SK-N-SH (cell line): ENCODE results near the gene GRB10. TPM values are rescaled to one million over a fixed set of nuclear protein-coding genes. Genes with fewer than 3 reads are reported as not detected.

Source experiments
- CTCF ChIA-PET: fragments of 300-600, 350-600 bp; formaldehyde crosslinking; extraction: SDS; loops from one replicate; lab custom pipeline; 2021; lab: Yijun Ruan, JAX
- POLR2A ChIA-PET: fragments of 350-600 bp; sonication (Branson Sonifier 250); formaldehyde crosslinking; extraction: SDS; loops from one replicate; lab custom pipeline; 2020; ENCODE audit warnings: antibody characterized with exemption, inconsistent platforms; lab: Yijun Ruan, JAX
- DNase-seq: peaks from one replicate; pipeline ENCODE4 v3.0.0; 2012
- H2AFZ ChIP-seq: fragments of 200-600 bp; sonication (generic); 2 replicates; pipeline ENCODE4 v1.8.1; 2016; ENCODE audit warnings: antibody characterized with exemption, mild to moderate bottlenecking, low read depth
- H3F3A ChIP-seq: fragments of 200-600 bp; sonication (generic); replicated peaks from 2 replicates; pipeline ENCODE3; 2016; ENCODE audit warnings: antibody characterized with exemption, mild to moderate bottlenecking; ENCODE audit not compliant: insufficient read depth
- H3K27ac ChIP-seq, 2 experiments: fragments of 200-500 bp in 1 of 2; fragments of 200-600 bp in 1 of 2; sonication (Bioruptor generic) in 1 of 2; sonication (generic), shearing (Covaris generic) in 1 of 2; 2 replicates each; pipeline versions ENCODE4 v1.5.1 to v1.6.1; 2014 to 2016; ENCODE audit warnings: low read depth in 2 of 2, inconsistent platforms in 1 of 2, low read length in 1 of 2, mild to moderate bottlenecking in 1 of 2, mixed read lengths in 1 of 2
- H3K27me3 ChIP-seq: fragments of 200-600 bp; sonication (generic), shearing (Covaris generic); 2 replicates; pipeline ENCODE4 v1.6.1; 2016; ENCODE audit warnings: mixed run types; ENCODE audit not compliant: insufficient read depth
- H3K36me3 ChIP-seq, 2 experiments: fragments of 200-500 bp in 1 of 2; fragments of 200-600 bp in 1 of 2; sonication (Bioruptor generic) in 1 of 2; sonication (generic) in 1 of 2; replicated peaks in 1 of 2; 2 replicates each; pipeline versions ENCODE3 to v1.5.1; 2014 to 2016; ENCODE audit warnings: low read length in 1 of 2, mild to moderate bottlenecking in 1 of 2; ENCODE audit not compliant: insufficient read depth in 2 of 2, control insufficient read depth in 1 of 2
- H3K4me1 ChIP-seq, 2 experiments: fragments of 200-500 bp in 1 of 2; fragments of 200-600 bp in 1 of 2; sonication (Bioruptor generic) in 1 of 2; sonication (generic), shearing (Covaris generic) in 1 of 2; 2 replicates each; pipeline versions ENCODE4 v1.5.1 to v1.6.1; 2014 to 2016; ENCODE audit warnings: low read depth in 1 of 2, low read length in 1 of 2, mixed run types in 1 of 2; ENCODE audit not compliant: insufficient read depth in 2 of 2, control insufficient read depth in 1 of 2
- H3K4me2 ChIP-seq: fragments of 200-600 bp; sonication (generic), shearing (Covaris generic); 2 replicates; pipeline ENCODE4 v1.6.1; 2017; ENCODE audit warnings: mixed run types
- H3K4me3 ChIP-seq, 2 experiments: fragments of 200-500 bp in 1 of 2; fragments of 200-600 bp in 1 of 2; sonication (Bioruptor generic) in 1 of 2; sonication (generic), shearing (Covaris generic) in 1 of 2; 2 replicates each; pipeline versions ENCODE4 v1.5.1 to v1.8.1; 2014 to 2016; ENCODE audit warnings: low read depth in 2 of 2, inconsistent platforms in 1 of 2, low read length in 1 of 2, mild to moderate bottlenecking in 1 of 2, mixed read lengths in 1 of 2, moderate library complexity in 1 of 2
- H3K79me2 ChIP-seq: fragments of 200-600 bp; sonication (generic); 2 replicates; pipeline ENCODE4 v1.8.1; 2017; ENCODE audit warnings: mild to moderate bottlenecking; ENCODE audit not compliant: insufficient read depth
- H3K9ac ChIP-seq: fragments of 200-600 bp; sonication (generic); 2 replicates; pipeline ENCODE4 v1.6.1; 2017; ENCODE audit warnings: mixed run types
- H3K9me2 ChIP-seq: fragments of 200-600 bp; sonication (generic); 2 replicates; pipeline ENCODE4 v1.6.1; 2017; ENCODE audit warnings: mixed run types
- H3K9me3 ChIP-seq: fragments of 200-600 bp; sonication (generic); 2 replicates; pipeline ENCODE4 v1.6.1; 2017; ENCODE audit warnings: mixed run types, mild to moderate bottlenecking, moderate library complexity
- H4K20me1 ChIP-seq: fragments of 200-600 bp; sonication (generic); 2 replicates; pipeline ENCODE4 v1.6.1; 2017; ENCODE audit warnings: mild to moderate bottlenecking, mixed run types; ENCODE audit not compliant: insufficient read depth
- RAD21 ChIP-seq: IDR thresholded peaks from 2 replicates; pipeline ENCODE4 v1.6.1; 2012; ENCODE audit warnings: mild to moderate bottlenecking, low read length
- RCOR1 ChIP-seq: fragments of 150-350 bp; IDR thresholded peaks from 2 replicates; pipeline ENCODE4 v1.6.1; 2017; ENCODE audit warnings: antibody characterized with exemption, low read length
- REST ChIP-seq: IDR thresholded peaks from 2 replicates; pipeline ENCODE4 v1.6.1; 2012; ENCODE audit warnings: mild to moderate bottlenecking, low read depth, low read length, moderate library complexity
- TEAD4 ChIP-seq: IDR thresholded peaks from 2 replicates; pipeline ENCODE4 v1.4.0; 2012; ENCODE audit warnings: mild to moderate bottlenecking, borderline replicate concordance; ENCODE audit not compliant: insufficient read depth
- USF1 ChIP-seq: IDR thresholded peaks from 2 replicates; pipeline ENCODE4 v1.4.0; 2012; ENCODE audit warnings: low read depth, borderline replicate concordance
- WGBS: methylation state at CpG from one replicate; pipeline ENCODE4 v1.1.6; 2017; ENCODE audit warnings: low lambda C conversion rate; 5-methylcytosine and 5-hydroxymethylcytosine counted together
- polyA plus RNA-seq, 3 experiments: library from polyadenylated mRNA; depleted of rRNA; stranded (reverse); fragments of >200 nt; gene quantifications; 2 replicates each; pipeline ENCODE4 v1.2.3, GENCODE V29; 2012

The GRB10 gene
- polyA plus RNA-seq (2012; rRNA removed): 4.4 and 5.1 TPM in 2 replicates
- polyA plus RNA-seq (2012; cell fraction: cytosol; rRNA removed): 3.8 and 3.9 TPM in 2 replicates
- 15.3 and 16.8 TPM in 2 replicates for polyA plus RNA-seq (2012; cell fraction: nucleus; rRNA removed)

DNA sequence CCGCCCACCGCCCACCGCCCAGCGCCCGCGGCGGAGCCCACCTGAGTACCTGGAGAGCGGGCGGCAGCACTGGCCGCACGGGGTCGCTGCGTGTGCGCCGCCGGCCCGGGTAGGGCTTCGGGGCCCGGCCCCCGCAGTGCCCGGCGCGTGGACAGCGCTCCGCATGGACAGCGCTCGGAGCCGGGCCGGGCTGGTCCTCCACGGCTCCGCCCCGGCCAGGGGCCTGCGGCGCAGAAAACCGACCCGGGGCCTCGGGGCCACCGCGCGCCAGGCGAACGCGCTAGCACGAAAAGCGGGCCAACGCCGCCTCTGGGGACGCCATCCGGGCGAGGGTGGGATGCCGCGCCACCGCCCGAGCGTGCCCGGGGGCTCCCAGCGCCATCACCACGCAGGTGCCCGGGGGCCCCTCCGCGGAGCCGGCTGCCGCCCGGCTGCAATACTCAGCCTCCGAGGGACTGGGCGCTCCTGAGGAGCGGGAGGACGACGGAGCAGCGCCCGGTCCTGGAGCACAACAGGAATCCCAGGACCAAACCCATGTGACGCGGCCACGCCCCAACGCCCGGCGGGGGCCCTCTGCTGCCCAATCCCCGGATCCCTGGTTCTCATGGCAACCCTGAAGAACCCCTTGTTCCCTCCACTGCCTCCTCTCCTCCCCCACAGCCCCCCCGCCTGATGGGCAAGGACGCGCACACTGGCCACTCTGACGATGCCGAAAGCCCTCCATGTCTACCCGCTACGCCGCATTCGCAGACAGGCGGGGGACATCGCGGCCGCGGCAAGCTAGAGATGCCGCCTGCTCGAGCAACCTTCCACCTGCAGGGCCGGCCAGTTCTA lies at the start of gene GRB10:
Gene GRB10, minus strand, starts transcription at position 522 of the 834 bp plus-strand sequence. CDS start 50,574 bp downstream, outside the sequence.
- H3K27ac ChIP-seq: no peak within 1 kb of the TSS
- H3K79me2 ChIP-seq: peaks cover 96% of the 10 kb centered on the region

More for the DNA sequence above, at the start of gene GRB10:
- Histone ChIP-seq H4K20me1 (peaks cover 96% of the 10 kb centered on the region), H3F3A (no peaks in the 10 kb centered on the region), H3K9me2 (no peaks in the 10 kb centered on the region), H3K4me3 (peak within 1 kb of the TSS; percentile 41 to 47; a peak in 3 of 4 replicates), H2AFZ (no peak within 1 kb of the TSS), H3K36me3 (peaks cover 0 to 24% of the 10 kb centered on the region in 2 experiments), H3K27me3 (no peaks in the 10 kb centered on the region), H3K4me2 (peak within 1 kb of the TSS; percentile 54), H3K9me3 (no peaks in the 10 kb centered on the region), H3K9ac (no peak within 1 kb of the TSS), H3K4me1 (0 out of 4 replicates have a peak, but pooled peaks cover 0 to 8% of the 10 kb centered on the region in 2 experiments)
- ChIA-PET CTCF (interaction anchor here (1.5 kb wide), 1 partner anchor 14 kb away, joined by 3 read pairs; no protein-coding TSS in a partner anchor), POLR2A (no interaction called here)
- 47% methylated on average over 51 of the region's 95 CpGs for WGBS
- DNase-seq: peak; percentile 65
- TF ChIP-seq RAD21 (peak; percentile 5; the same call in 1 of the 2 replicates), REST (peak; percentile 82), TEAD4 (no peak), USF1 (peak; percentile 57; the same call in 1 of the 2 replicates), RCOR1 (no peak)
